Calu3 (cell line): Measurements from ENCODE around the gene GPR35. TPM values are rescaled to one million over a fixed set of nuclear protein-coding genes. Genes with fewer than 3 reads are reported as not detected.

ENCODE experiments used
- BruUV-seq: library from RNA; stranded (reverse); fragments of 400-500 nt; replicated peaks from 2 replicates; lab custom pipeline; 2021; lab: Mats Ljungman, UMichigan
- CTCF ChIA-PET: fragments of 300-600 bp; sonication (Branson Sonifier 250); formaldehyde crosslinking; loops from one replicate; lab custom pipeline; 2022; ENCODE audit warnings: antibody characterized with exemption; lab: Charles Lee
- DNase-seq: peaks from one replicate; pipeline ENCODE4 v3.0.0; 2022
- H3K27ac Mint-ChIP-seq: one replicate; pipeline ENCODE4 v1.8.0; 2022; ENCODE audit warnings: mixed read lengths; ENCODE audit not compliant: unreplicated experiment
- H3K27me3 Mint-ChIP-seq: one replicate; pipeline ENCODE4 v1.8.0; 2022; ENCODE audit warnings: mixed read lengths; ENCODE audit not compliant: unreplicated experiment
- H3K36me3 Mint-ChIP-seq: one replicate; pipeline ENCODE4 v1.8.0; 2022; ENCODE audit warnings: mild to moderate bottlenecking, moderate library complexity, mixed read lengths; ENCODE audit not compliant: insufficient read depth, unreplicated experiment
- H3K4me1 Mint-ChIP-seq: one replicate; pipeline ENCODE4 v1.8.0; 2022; ENCODE audit warnings: mild to moderate bottlenecking, low read depth, mixed read lengths; ENCODE audit not compliant: unreplicated experiment
- H3K4me3 Mint-ChIP-seq: one replicate; pipeline ENCODE4 v1.8.0; 2022; ENCODE audit warnings: mild to moderate bottlenecking, low read depth, moderate library complexity, mixed read lengths; ENCODE audit not compliant: unreplicated experiment
- H3K9me3 Mint-ChIP-seq: one replicate; pipeline ENCODE4 v1.8.0; 2022; ENCODE audit warnings: low read depth, mixed read lengths; ENCODE audit not compliant: unreplicated experiment
- intact Hi-C: fragments of 100-400 bp; cut with micrococcal nuclease; formaldehyde crosslinking; loops from one replicate; pipeline ENCODE4 v1.10.0; 2022; ENCODE audit not compliant: unreplicated experiment
- total RNA-seq: library from RNA; stranded (reverse); gene quantifications from 2 replicates; pipeline ENCODE4 v1.2.3, GENCODE V29; 2022
- TF ChIP-seq, protein P1 (sequence below): fragments of 200-600 bp; IDR thresholded peaks from one replicate; pipeline ENCODE4 v1.8.0; 2022; ENCODE audit warnings: antibody characterized with exemption; ENCODE audit not compliant: unreplicated experiment

Gene GPR35
- total RNA-seq, 1 experiment from 2014 or later: 40.3 TPM

- CTCF ChIA-PET: interaction anchor here (0.8 kb wide), 1 partner anchor 61 kb away, joined by 3 read pairs; the partner anchor contains the start of gene CAPN10
- BruUV-seq: no TSS peak
Measured at GRCh38 chr2:240648155-240648649, 22.9 kb downstream of the GPR35 start.

DNA sequence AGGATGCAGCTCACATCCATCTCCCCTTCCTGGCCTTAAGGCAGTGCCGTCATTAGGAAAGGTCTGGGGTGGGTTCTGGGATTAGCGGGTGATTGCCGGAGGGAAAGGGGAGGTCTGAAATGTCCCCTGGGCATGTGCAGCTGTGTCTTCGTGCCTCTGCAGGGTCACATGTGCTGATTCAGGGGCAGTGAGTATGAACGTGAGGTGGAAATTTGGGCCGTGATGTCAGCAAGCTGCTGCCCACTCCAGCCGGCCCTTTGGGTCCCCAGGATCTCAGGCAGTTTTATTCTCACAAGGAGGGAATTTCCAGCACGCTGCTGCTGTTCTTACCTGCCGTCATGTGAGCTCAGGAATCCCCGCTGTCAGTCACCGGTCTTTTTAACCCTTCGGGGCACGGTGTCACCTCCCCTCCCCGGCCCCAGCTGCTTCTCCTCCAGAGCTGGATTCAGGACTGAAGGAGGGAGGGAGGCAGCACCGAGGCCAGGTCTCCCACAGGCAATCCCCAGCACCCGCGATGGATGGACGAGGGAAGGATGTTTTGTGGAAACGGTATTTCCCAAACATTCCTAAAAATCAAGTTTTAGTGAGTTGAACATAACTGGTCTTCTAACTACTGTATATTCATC lies 23.5 kb downstream of the GPR35 start:
- intact Hi-C loops: no loop called here
- no peak overlapping the region for H3K4me3 Mint-ChIP-seq
- peaks cover 7% of the 10 kb centered on the region for H3K9me3 Mint-ChIP-seq
- DNase-seq: no peak
- BruUV-seq: no TSS peak
- H3K36me3 Mint-ChIP-seq: no peaks in the 10 kb centered on the region
- CTCF ChIA-PET: interaction anchor here (0.8 kb wide), 1 partner anchor 62 kb away, joined by 3 read pairs; the partner anchor contains the start of gene CAPN10
- H3K27ac Mint-ChIP-seq: no peak overlapping the region
- peaks cover 86% of the 10 kb centered on the region for H3K27me3 Mint-ChIP-seq
- peaks cover 9% of the 10 kb centered on the region for H3K4me1 Mint-ChIP-seq
- TF ChIP-seq, protein P1, sequence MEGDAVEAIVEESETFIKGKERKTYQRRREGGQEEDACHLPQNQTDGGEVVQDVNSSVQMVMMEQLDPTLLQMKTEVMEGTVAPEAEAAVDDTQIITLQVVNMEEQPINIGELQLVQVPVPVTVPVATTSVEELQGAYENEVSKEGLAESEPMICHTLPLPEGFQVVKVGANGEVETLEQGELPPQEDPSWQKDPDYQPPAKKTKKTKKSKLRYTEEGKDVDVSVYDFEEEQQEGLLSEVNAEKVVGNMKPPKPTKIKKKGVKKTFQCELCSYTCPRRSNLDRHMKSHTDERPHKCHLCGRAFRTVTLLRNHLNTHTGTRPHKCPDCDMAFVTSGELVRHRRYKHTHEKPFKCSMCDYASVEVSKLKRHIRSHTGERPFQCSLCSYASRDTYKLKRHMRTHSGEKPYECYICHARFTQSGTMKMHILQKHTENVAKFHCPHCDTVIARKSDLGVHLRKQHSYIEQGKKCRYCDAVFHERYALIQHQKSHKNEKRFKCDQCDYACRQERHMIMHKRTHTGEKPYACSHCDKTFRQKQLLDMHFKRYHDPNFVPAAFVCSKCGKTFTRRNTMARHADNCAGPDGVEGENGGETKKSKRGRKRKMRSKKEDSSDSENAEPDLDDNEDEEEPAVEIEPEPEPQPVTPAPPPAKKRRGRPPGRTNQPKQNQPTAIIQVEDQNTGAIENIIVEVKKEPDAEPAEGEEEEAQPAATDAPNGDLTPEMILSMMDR: no peak

More at GRCh38 chr2:240648155-240648649, 22.9 kb downstream of the GPR35 start:
- no peak for DNase-seq
- H3K9me3 Mint-ChIP-seq: peaks cover 7% of the 10 kb centered on the region
- TF ChIP-seq, protein P1: no peak
- peaks cover 86% of the 10 kb centered on the region for H3K27me3 Mint-ChIP-seq
- peaks cover 9% of the 10 kb centered on the region for H3K4me1 Mint-ChIP-seq
- no peak overlapping the region for H3K27ac Mint-ChIP-seq
- H3K36me3 Mint-ChIP-seq: no peaks in the 10 kb centered on the region
- no peak overlapping the region for H3K4me3 Mint-ChIP-seq
- intact Hi-C loops: no loop called here

DNA sequence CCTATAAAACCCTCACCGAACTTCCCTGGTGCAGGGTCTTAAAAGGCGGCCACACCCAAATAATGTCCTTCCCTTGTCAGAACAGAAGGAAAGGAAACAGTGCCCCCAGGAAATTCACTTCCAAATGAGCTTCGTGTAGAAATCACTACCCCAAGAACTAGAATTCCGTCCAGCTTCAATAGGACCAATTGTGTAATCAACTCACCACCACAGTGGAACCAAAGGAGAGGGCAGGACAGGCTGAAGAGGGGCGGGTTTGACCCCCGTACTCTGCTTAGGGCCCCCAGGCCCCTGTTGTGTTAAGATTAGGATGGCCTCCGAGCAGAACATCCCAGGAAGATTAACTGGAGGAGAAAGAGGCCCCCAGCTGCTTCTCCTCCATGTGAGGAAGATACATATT lies 24.1 kb downstream of the GPR35 start:
- Mint-ChIP-seq H3K27me3 (peaks cover 84% of the 10 kb centered on the region), H3K36me3 (no peaks in the 10 kb centered on the region), H3K9me3 (peaks cover 7% of the 10 kb centered on the region), H3K4me3 (no peak overlapping the region), H3K4me1 (peaks cover 9% of the 10 kb centered on the region), H3K27ac (no peak overlapping the region)
- intact Hi-C loops: no loop called here
- TF ChIP-seq, protein P1: no peak
- no TSS peak for BruUV-seq
- DNase-seq: no peak
- CTCF ChIA-PET: interaction anchor here (0.8 kb wide), 1 partner anchor 62 kb away, joined by 3 read pairs; the partner anchor contains the start of gene CAPN10

- no peak for DNase-seq
- CTCF ChIA-PET: interaction anchor here (0.6 kb wide), 1 partner anchor 10 kb away, joined by 8 read pairs; no protein-coding TSS in a partner anchor
- peaks cover 9% of the 10 kb centered on the region for H3K4me1 Mint-ChIP-seq
- TF ChIP-seq, protein P1: no peak
- intact Hi-C loops: no loop called here
- no TSS peak for BruUV-seq
- H3K9me3 Mint-ChIP-seq: peaks cover 7% of the 10 kb centered on the region
- no peaks in the 10 kb centered on the region for H3K36me3 Mint-ChIP-seq
- peaks cover 84% of the 10 kb centered on the region for H3K27me3 Mint-ChIP-seq
- H3K27ac Mint-ChIP-seq: no peak overlapping the region
- H3K4me3 Mint-ChIP-seq: no peak overlapping the region
Measured at GRCh38 chr2:240650254-240650965, 25.1 kb downstream of the GPR35 start.
